NB4 (cell line): ENCODE results near the gene CDC42.

Experiments
- CTCF ChIP-seq: IDR thresholded peaks from one replicate; pipeline ENCODE4 v1.5.1; 2012; ENCODE audit warnings: low read depth, low read length
- MAX ChIP-seq: IDR thresholded peaks from 2 replicates; pipeline ENCODE4 v1.6.1; 2011; ENCODE audit warnings: low read depth, low read length
- MYC ChIP-seq: IDR thresholded peaks from 2 replicates; pipeline ENCODE4 v1.6.1; 2011; ENCODE audit warnings: low read depth, low read length
- POLR2A ChIP-seq: IDR thresholded peaks from 2 replicates; pipeline ENCODE4 v1.6.1; 2011; ENCODE audit warnings: mild to moderate bottlenecking; ENCODE audit not compliant: insufficient read length; ENCODE audit errors: extremely low read depth

GRCh38 chr1:22133931-22134324, 81.4 kb downstream of the CDC42 start:
- TF ChIP-seq CTCF (no peak), POLR2A (no peak), MYC (no peak), MAX (no peak)
